Measurements from ENCODE around the gene FOXL3. TPM values are rescaled to one million over a fixed set of nuclear protein-coding genes. Genes with fewer than 3 reads are reported as not detected.
"Not testable (repeated sequence)": the region's sequence is repeated elsewhere in the genome, so short reads cannot be mapped to it uniquely, and the experiment has no call there.

Gene FOXL3
- total RNA-seq, 2 experiments from 2014 or later = not detected

DNA sequence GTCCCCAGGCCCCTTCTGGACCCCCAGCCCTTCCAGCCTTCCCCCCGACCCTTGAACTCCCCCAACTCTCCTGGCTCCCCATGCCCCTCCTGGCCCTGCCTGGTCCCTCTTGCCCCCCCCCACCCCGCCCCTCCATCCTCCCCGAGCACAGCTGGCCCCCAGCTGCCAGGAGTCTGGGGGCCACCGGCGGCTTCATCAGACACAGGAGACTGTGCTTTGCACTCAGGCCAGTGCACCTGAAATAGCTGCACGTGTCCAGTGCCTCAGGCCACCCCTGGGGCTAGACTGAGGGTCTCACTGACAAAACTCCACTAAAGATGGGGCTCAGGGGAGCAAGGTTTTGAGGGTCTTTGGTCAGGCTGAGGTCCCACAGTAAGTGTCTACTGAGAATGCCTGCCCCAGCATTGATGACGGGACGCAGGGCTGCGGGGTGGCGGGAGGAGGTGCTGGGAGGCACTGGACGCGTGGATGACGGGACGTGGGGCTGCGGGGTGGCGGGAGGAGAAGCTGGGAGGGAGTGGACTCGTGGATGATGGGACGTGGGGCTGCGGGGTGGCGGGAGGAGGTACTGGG, 6.5 kb downstream of the FOXL3 start:
- TF ChIP-seq, protein P1, sequence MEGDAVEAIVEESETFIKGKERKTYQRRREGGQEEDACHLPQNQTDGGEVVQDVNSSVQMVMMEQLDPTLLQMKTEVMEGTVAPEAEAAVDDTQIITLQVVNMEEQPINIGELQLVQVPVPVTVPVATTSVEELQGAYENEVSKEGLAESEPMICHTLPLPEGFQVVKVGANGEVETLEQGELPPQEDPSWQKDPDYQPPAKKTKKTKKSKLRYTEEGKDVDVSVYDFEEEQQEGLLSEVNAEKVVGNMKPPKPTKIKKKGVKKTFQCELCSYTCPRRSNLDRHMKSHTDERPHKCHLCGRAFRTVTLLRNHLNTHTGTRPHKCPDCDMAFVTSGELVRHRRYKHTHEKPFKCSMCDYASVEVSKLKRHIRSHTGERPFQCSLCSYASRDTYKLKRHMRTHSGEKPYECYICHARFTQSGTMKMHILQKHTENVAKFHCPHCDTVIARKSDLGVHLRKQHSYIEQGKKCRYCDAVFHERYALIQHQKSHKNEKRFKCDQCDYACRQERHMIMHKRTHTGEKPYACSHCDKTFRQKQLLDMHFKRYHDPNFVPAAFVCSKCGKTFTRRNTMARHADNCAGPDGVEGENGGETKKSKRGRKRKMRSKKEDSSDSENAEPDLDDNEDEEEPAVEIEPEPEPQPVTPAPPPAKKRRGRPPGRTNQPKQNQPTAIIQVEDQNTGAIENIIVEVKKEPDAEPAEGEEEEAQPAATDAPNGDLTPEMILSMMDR (IDR thresholded peaks at IDR 0.05) = no peak
- peaks cover 0 to 20% of the 10 kb centered on the region in 2 experiments for H3K9me3 ChIP-seq (ENCODE audit: control insufficient read depth in 1 of 2, insufficient read depth in 1 of 2, low read length in 2 of 2)
- H3K27ac Mint-ChIP-seq = no peak overlapping the region
- H3K4me1 Mint-ChIP-seq (ENCODE audit: low read depth) = no peaks in the 10 kb centered on the region
- ChIA-PET POLR2A (no interaction called here), CTCF (no interaction called here)
- H3K27ac ChIP-seq (ENCODE audit: low read depth in 1 of 2, low read length in 2 of 2) = no peak overlapping the region
- intact Hi-C loops (cut with DNase I, micrococcal nuclease) = no loop called here
- peaks cover 16 to 29% of the 10 kb centered on the region in 2 experiments for H3K27me3 ChIP-seq (ENCODE audit: control insufficient read depth in 1 of 2, insufficient read depth in 2 of 2, low read length in 2 of 2)
- no peaks in the 10 kb centered on the region for H3K36me3 Mint-ChIP-seq (ENCODE audit: low read depth)
- ATAC-seq (ENCODE audit: poor library complexity) (no peak), DNase-seq (peak in 1 of 14 experiments; percentile 8)
- no peaks in the 10 kb centered on the region for H3K36me3 ChIP-seq (ENCODE audit: insufficient read depth, low read length)
- no peak overlapping the region for H3K4me3 ChIP-seq (ENCODE audit: low read length)
- no peak overlapping the region for H3K4me3 Mint-ChIP-seq
- H3K27me3 Mint-ChIP-seq = peaks cover 20% of the 10 kb centered on the region
- no peaks in the 10 kb centered on the region for H3K4me1 ChIP-seq (ENCODE audit: insufficient read depth, low read length)
- no peaks in the 10 kb centered on the region for H3K9me3 Mint-ChIP-seq

DNA sequence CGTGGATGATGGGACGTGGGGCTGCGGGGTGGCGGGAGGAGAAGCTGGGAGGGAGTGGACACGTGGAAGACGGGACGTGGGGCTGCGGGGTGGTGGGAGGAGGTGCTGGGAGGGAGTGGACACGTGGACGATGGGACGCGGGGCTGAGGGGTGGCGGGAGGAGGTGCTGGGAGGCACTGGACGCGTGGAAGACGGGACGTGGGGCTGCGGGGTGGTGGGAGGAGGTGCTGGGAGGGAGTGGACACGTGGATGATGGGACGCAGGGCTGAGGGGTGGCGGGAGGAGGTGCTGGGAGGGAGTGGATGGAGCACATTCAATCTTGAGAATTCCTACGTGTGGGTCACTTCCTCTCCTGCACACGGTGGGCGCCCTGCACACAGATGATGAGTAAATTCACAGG, 7.2 kb downstream of the FOXL3 start:
- H3K4me3 ChIP-seq (ENCODE audit: low read length); H3K27ac ChIP-seq (ENCODE audit: low read depth in 1 of 2, low read length in 2 of 2); H3K36me3 ChIP-seq (ENCODE audit: insufficient read depth, low read length); H3K4me1 ChIP-seq (ENCODE audit: insufficient read depth, low read length); H3K27ac Mint-ChIP-seq; H3K9me3 Mint-ChIP-seq; CTCF ChIA-PET; ATAC-seq (ENCODE audit: poor library complexity); H3K4me1 Mint-ChIP-seq (ENCODE audit: low read depth); H3K36me3 Mint-ChIP-seq (ENCODE audit: low read depth); POLR2A ChIA-PET; H3K4me3 Mint-ChIP-seq; intact Hi-C loops (cut with DNase I, micrococcal nuclease): not testable (repeated sequence)
- H3K27me3 Mint-ChIP-seq = peaks cover 13% of the 10 kb centered on the region
- DNase-seq = peak in 1 of 14 experiments; percentile 17
- H3K27me3 ChIP-seq (ENCODE audit: control insufficient read depth in 1 of 2, insufficient read depth in 2 of 2, low read length in 2 of 2) = peaks cover 9 to 22% of the 10 kb centered on the region in 2 experiments
- peaks cover 0 to 20% of the 10 kb centered on the region in 2 experiments for H3K9me3 ChIP-seq (ENCODE audit: control insufficient read depth in 1 of 2, insufficient read depth in 1 of 2, low read length in 2 of 2)

DNA sequence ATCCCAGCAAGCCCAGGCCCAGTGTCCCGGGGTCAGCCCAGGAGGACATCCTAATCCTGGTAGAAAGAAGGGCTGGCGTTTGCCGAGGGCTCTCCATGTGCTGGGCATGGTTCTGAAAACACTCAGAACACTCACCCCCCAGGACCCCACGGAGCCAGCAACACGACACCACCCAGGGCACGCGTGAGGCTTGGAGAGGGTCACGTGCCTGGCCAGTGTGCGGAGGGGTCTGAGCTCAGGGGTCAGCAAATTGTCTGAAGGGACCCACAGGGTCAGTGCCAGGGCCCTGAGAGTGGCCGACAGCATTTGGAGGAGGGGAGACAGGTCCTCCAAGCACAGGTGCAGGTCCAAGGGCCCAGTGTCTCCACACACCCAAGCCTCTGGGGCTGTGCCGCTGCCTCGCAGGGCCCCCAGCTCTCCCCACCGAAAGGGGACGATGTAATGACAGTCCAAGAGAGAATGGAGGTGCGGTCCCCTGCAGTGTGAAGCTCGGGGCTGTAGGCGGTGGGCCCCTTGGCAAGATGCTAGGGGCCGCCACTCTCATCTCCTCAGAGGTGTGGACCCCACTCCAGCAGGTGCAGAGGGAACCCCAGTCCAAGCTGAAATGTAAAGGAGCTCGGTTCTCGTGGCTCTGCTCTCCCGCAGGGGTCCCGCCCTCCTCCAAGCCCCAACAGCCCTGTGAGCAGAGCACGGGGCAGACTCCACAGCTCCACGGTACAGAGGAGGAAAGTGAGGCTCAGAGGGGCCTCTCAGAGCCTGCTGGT, 7.8 kb downstream of the FOXL3 start:
- ChIA-PET POLR2A (no interaction called here), CTCF (no interaction called here)
- Histone ChIP-seq H3K27ac (ENCODE audit: low read depth in 1 of 2, low read length in 2 of 2) (no peak overlapping the region), H3K4me1 (ENCODE audit: insufficient read depth, low read length) (no peaks in the 10 kb centered on the region), H3K9me3 (ENCODE audit: control insufficient read depth in 1 of 2, insufficient read depth in 1 of 2, low read length in 2 of 2) (peaks cover 0 to 20% of the 10 kb centered on the region in 2 experiments), H3K27me3 (ENCODE audit: control insufficient read depth in 1 of 2, insufficient read depth in 2 of 2, low read length in 2 of 2) (peaks cover 9 to 22% of the 10 kb centered on the region in 2 experiments), H3K4me3 (ENCODE audit: low read length) (no peak overlapping the region), H3K36me3 (ENCODE audit: insufficient read depth, low read length) (no peaks in the 10 kb centered on the region)
- H3K4me3 Mint-ChIP-seq = no peak overlapping the region
- ATAC-seq (ENCODE audit: poor library complexity) = no peak
- DNase-seq = peak in 1 of 14 experiments; percentile 23
- no peaks in the 10 kb centered on the region for H3K4me1 Mint-ChIP-seq (ENCODE audit: low read depth)
- TF ChIP-seq, protein P1 (IDR thresholded peaks at IDR 0.05) = no peak
- intact Hi-C loops (cut with DNase I, micrococcal nuclease) = no loop called here
- H3K9me3 Mint-ChIP-seq = no peaks in the 10 kb centered on the region
- H3K27ac Mint-ChIP-seq = no peak overlapping the region
- no peaks in the 10 kb centered on the region for H3K36me3 Mint-ChIP-seq (ENCODE audit: low read depth)
- peaks cover 6% of the 10 kb centered on the region for H3K27me3 Mint-ChIP-seq
